ENCODE data around the gene CASP8AP2. TPM values are rescaled to one million over a fixed set of nuclear protein-coding genes. Genes with fewer than 3 reads are reported as not detected.
"Not testable (repeated sequence)": the region's sequence is repeated elsewhere in the genome, so short reads cannot be mapped to it uniquely, and the experiment has no call there.

Gene CASP8AP2
- total and polyA plus RNA-seq, 2 experiments from 2014 or later, result 8.9 to 21.6 TPM

GRCh38 chr6:89826029-89826528 lies 3.6 kb upstream of the CASP8AP2 start:
- Histone ChIP-seq H3K9me3 (ENCODE audit: low read depth) (no peaks in the 10 kb centered on the region), H3K36me3 (no peaks in the 10 kb centered on the region), H3K27ac (no peak overlapping the region), H3K4me3 (no peak overlapping the region), H3K27me3 (no peaks in the 10 kb centered on the region), H3K4me1 (ENCODE audit: low read depth) (no peaks in the 10 kb centered on the region)
- peak in 1 of 2 donors; percentile 36 for DNase-seq (ENCODE audit: low read depth in 1 of 2, low spot score in 1 of 2)
- TF ChIP-seq, protein P1, sequence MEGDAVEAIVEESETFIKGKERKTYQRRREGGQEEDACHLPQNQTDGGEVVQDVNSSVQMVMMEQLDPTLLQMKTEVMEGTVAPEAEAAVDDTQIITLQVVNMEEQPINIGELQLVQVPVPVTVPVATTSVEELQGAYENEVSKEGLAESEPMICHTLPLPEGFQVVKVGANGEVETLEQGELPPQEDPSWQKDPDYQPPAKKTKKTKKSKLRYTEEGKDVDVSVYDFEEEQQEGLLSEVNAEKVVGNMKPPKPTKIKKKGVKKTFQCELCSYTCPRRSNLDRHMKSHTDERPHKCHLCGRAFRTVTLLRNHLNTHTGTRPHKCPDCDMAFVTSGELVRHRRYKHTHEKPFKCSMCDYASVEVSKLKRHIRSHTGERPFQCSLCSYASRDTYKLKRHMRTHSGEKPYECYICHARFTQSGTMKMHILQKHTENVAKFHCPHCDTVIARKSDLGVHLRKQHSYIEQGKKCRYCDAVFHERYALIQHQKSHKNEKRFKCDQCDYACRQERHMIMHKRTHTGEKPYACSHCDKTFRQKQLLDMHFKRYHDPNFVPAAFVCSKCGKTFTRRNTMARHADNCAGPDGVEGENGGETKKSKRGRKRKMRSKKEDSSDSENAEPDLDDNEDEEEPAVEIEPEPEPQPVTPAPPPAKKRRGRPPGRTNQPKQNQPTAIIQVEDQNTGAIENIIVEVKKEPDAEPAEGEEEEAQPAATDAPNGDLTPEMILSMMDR (IDR thresholded peaks at IDR 0.05; ENCODE audit: low read depth, low read length), result no peak

- H3K27ac ChIP-seq; H3K27me3 ChIP-seq; H3K9me3 ChIP-seq (ENCODE audit: low read depth); H3K4me1 ChIP-seq (ENCODE audit: low read depth); H3K4me3 ChIP-seq; H3K36me3 ChIP-seq; DNase-seq (ENCODE audit: low read depth in 1 of 2, low spot score in 1 of 2): not testable (repeated sequence)
Measured at GRCh38 chr6:89828475-89828987, 1.1 kb upstream of the CASP8AP2 start.

DNA sequence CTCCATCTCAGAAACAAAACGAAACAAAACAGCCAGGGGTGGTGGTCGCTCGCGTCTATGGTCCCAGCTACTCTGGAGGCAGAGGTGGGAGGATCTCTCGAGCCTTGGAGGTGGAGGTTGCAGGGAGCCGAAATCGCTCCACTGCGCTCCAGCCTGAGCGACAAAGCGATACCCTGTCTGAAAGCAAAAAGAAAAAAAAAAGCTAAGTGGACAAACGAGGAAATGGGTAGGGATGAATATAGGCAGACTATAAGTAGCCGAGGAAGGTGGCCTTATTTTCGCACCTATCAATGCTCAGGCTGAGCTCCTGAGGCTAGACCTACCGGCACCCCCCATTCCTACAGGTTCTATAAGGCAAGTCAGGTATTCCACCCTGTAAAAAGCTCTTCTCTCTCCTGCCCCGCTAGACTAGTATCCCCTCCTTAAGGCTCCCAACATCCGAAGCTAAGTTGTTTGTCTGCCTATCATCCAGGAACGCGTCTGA lies 650 bp upstream of the CASP8AP2 start:
- H3K9me3 ChIP-seq (ENCODE audit: low read depth), result no peaks in the 10 kb centered on the region
- no peak for DNase-seq (ENCODE audit: low read depth in 1 of 2, low spot score in 1 of 2)
- H3K27ac ChIP-seq, result peak overlapping the region; percentile 40

GRCh38 chr6:89830170-89830809 lies 610 bp downstream of the CASP8AP2 start:
- no peaks in the 10 kb centered on the region for H3K27me3 ChIP-seq
- no peaks in the 10 kb centered on the region for H3K4me1 ChIP-seq (ENCODE audit: low read depth)
- H3K9me3 ChIP-seq (ENCODE audit: low read depth), result no peaks in the 10 kb centered on the region
- H3K36me3 ChIP-seq, result peaks cover 3% of the 10 kb centered on the region
- H3K27ac ChIP-seq, result peak overlapping the region; percentile 63
- DNase-seq (ENCODE audit: low read depth in 1 of 2, low spot score in 1 of 2), result no peak
- peak overlapping the region; percentile 57 for H3K4me3 ChIP-seq
- TF ChIP-seq, protein P1 (IDR thresholded peaks at IDR 0.05; ENCODE audit: low read depth, low read length), result no peak

More for the DNA sequence above, 650 bp upstream of the CASP8AP2 start:
- H3K4me3 ChIP-seq, result peak overlapping the region; percentile 57
- H3K27me3 ChIP-seq, result no peaks in the 10 kb centered on the region
- H3K36me3 ChIP-seq, result peaks cover 3% of the 10 kb centered on the region
- H3K4me1 ChIP-seq (ENCODE audit: low read depth), result no peaks in the 10 kb centered on the region
- TF ChIP-seq, protein P1 (IDR thresholded peaks at IDR 0.05; ENCODE audit: low read depth, low read length), result no peak

DNA sequence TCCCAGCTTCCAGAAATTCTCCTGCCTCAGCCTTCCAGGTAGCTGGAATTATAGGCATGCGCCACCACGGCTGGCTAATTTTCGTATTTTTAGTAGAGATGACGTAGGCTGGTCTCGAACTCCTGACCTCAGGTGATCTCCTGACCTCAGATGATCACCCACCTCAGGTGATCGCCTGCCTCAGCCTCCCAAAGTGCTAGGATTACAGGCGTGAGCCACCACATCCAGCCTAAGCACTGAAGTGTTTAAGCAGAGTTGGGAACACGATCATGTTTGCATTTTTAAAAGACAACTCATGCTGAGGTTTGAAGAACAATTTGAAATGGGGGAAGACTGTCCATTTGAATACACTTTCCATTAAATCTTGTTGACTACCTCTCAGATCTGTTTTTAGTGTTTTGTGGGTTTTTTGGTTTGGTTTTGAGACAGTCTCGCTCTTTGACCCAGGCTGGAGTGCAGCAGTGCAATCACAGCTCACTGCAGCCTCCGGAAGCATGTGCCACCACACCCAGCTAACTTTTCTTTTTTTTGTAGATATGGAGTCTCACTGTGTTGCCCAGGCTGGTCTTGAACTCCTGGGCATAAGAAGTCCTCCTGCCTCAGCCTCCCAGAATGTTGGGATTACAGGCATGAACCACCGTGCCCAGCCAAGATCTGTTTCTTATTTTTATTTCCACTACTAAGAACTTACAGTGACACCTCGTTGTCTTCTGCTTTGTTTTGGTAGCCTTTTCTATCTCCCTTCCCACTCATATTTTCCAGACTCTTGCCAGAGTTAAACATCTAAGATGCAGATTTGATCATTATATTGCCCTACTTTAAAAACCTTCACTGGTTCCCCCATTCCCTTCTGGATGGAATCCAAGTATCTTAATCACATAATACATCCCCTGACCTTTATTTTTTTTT lies 5.5 kb downstream of the CASP8AP2 start:
- TF ChIP-seq, protein P1 (IDR thresholded peaks at IDR 0.05; ENCODE audit: low read depth, low read length), result no peak
- DNase-seq (ENCODE audit: low read depth in 1 of 2, low spot score in 1 of 2), result no peak
- Histone ChIP-seq H3K4me3 (no peak overlapping the region), H3K36me3 (peaks cover 3% of the 10 kb centered on the region), H3K27me3 (no peaks in the 10 kb centered on the region), H3K9me3 (ENCODE audit: low read depth) (no peaks in the 10 kb centered on the region), H3K4me1 (ENCODE audit: low read depth) (no peaks in the 10 kb centered on the region), H3K27ac (no peak overlapping the region)
